Dedifferentiated amniotic fluid mesenchymal stem cell (primary cell): ENCODE results near the gene SARDH.
A peak's percentile ranks its signal among the peaks of the same experiment; 100 is the strongest.

Experiments used
- DNase-seq: peaks from one replicate; pipeline ENCODE4 v3.0.0-alpha.2; 2016; ENCODE audit errors: extremely low spot score

Gene SARDH

GRCh38 chr9:133669182-133669801, 68.9 kb downstream of the SARDH start:
- no peak for DNase-seq

GRCh38 chr9:133667759-133668450, 70.2 kb downstream of the SARDH start:
- no peak for DNase-seq

DNA sequence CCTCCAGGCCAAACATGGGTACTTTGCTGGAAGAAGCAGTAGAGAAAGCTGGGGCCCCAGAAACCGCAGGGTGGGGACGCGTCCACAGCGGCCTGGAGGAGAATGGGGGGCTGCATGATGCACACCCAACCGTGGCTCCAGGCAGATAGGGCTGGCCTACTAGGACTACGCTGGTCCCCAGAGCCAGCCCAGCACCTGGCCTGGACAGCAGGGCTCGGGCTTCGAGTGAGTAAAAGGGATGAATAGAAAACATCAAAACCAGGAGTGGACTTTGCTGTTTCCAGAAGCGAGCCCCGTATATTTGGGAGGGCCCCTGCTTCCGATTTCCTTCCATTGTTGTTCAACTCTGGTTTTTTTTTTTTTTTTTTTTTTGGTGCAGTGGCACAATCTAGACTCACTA, 71.3 kb downstream of the SARDH start:
- DNase-seq, result no peak

DNA sequence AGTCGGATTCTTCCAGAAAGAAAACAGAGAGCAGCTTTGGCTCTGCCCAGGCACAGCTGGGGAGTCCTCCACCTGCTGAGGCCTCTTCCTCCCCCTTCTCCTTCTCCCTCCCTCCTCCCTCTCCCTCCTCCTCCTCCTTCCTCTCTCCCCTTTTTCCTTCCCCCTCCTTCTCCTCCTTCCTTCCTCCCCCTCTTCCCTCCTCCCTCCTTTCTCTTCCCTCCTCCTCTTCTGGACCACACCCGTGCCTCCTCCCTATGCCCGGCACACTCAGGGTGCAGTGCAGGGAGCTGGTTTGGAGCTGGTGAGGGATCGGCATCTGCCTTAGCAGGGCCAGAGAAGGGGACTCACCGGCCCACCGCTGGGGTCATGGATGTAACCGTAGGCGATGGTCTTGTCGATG, 71.8 kb downstream of the SARDH start:
- DNase-seq, result no peak

- DNase-seq, result no peak
These were observed 72.6 kb downstream of the SARDH start for GRCh38 chr9:133665535-133665934.

DNA sequence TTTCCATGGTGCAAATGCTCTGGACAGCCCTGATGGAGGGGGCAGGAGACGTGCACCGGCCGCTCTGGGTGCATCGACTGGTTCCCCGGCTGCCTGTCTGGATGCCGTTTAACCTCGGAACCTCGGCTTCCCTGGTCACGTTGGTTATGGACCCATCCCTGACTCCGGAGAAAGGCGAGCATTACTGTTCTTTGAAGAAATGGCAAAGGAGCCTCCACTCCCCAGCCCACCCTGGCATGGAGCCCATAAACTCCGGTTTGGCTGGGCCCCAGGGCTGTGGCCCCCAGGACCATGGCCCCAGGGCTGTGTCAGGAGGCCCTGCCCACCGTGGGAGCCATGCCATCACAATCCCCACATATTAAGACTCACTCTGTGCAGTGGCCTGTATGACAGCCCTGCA, 73.1 kb downstream of the SARDH start:
- no peak for DNase-seq

- DNase-seq, result no peak
These were observed 73.7 kb downstream of the SARDH start for GRCh38 chr9:133664173-133665050.

- no peak for DNase-seq
These were observed 76.2 kb downstream of the SARDH start for GRCh38 chr9:133661846-133662540.

GRCh38 chr9:133659516-133659915, 78.6 kb downstream of the SARDH start:
- DNase-seq, result no peak

DNA sequence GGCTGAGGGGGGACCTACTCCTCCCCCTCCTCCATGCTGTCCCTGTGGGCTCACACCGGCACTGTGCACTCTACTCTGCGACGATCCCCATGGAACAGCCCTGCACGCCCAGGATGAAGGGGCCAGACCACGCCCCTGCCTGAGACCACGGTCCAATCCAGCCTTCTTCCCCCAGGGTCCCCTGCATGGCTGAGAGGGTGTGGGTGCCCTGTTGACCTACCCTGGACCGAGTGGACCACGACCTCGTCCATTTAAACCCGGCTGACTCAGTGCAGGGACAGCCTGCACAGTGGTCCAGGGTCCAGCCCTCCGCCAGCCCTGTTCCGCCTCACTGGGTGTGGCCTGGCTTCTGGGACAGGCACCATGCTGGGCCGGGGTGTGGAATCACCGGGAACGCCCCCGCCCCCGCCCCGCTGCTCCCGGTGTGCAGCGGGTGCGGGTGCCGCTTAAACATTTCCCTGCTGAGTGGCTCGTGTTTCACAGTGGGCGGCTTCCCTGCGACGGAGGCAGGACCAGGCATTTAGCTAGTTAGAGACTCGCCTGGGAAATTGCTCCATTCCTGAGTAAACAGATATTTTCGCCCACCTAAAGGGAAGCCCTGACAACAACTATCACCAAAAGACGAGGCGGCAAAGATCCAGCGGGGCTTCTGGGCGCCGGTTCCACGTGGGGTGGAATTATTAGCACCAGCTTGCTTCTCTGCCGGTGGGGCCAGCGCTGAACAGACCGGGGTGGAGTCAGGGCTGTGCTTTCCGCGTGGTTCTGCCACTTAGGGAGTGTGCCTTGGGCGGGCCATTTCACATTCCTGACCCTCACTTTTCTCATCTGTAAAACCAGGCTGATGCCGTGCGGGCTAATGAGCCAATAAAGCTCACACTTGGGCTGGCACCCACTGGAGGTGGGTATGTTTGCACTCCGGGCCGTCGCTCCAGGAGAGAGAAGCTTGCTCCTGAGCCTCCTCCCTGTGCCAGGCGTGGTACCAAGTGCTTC, 79.4 kb downstream of the SARDH start:
- DNase-seq, result peak; percentile 16

DNA sequence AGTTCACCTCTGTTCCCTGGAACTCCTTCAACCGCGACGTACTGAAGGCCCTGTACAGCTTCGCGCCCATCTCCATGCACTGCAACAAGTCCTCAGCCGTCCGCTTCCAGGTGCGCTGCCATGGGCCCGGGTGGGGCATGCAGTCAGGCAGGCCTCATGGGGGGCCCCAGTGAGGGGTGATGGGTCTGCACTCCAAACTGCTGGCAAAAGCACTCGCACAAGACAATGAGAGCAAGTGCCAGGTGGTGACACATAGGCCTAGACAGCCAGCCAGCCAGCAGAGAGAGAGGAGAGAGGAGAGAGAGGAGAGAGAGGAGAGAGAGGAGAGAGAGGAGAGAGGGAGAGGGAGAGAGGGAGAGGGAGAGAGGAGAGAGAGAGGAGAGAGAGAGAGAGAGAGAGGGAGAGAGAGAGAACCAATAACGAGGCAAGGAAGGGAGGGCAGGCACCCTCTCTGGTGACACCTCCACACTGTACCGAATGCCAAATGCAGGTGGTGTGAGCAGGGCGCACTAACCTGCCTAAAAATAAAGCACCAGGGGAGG, 81.0 kb downstream of the SARDH start:
- no peak for DNase-seq

- DNase-seq, result no peak
These were observed 81.7 kb downstream of the SARDH start for GRCh38 chr9:133656211-133657119.

DNA sequence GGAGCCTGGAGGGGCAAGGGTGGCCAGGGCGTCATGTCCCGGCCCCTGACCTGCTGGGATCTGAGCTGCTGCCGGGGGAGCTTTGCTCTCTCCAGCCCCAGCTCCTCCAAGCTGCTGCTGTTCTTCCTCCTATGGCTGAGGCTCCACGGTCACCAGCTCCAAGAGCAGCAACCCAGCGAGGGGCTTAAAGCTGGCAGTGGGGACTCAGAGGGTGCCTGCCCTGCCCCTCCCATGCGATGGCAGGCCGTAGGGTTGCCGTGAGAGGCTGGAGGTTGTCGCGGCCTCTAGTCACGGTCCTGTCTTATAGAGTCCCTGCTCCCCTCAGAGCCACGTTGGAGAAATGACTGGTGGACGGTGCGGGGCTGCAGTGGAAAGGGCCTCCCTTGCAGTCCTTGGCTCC, 82.5 kb downstream of the SARDH start:
- DNase-seq, result no peak

- no peak for DNase-seq
These were observed 83.2 kb downstream of the SARDH start for GRCh38 chr9:133654736-133655657.

DNA sequence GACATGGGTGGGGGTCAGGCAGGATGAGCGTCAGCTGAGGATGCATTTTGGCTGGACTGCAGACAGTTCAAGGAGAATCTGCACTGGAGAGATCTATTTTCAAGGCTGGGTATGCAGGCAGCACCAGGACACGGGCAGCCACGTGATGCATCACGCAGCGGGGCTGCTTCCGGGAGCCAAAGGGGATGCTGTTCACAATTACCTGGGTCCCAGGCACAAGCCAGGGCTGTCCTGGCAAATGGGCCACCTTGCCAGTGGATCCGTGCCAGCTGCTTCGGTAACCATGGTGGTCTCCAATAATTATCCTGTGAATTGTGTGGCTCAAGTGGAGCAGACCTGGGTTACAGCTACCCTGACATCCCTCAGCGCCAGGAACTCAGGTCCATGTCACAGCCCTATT, 84.5 kb downstream of the SARDH start:
- no peak for DNase-seq

GRCh38 chr9:133650026-133650425, 88.1 kb downstream of the SARDH start:
- no peak for DNase-seq

- DNase-seq, result no peak
These were observed 89.0 kb downstream of the SARDH start for GRCh38 chr9:133649194-133649593.

DNA sequence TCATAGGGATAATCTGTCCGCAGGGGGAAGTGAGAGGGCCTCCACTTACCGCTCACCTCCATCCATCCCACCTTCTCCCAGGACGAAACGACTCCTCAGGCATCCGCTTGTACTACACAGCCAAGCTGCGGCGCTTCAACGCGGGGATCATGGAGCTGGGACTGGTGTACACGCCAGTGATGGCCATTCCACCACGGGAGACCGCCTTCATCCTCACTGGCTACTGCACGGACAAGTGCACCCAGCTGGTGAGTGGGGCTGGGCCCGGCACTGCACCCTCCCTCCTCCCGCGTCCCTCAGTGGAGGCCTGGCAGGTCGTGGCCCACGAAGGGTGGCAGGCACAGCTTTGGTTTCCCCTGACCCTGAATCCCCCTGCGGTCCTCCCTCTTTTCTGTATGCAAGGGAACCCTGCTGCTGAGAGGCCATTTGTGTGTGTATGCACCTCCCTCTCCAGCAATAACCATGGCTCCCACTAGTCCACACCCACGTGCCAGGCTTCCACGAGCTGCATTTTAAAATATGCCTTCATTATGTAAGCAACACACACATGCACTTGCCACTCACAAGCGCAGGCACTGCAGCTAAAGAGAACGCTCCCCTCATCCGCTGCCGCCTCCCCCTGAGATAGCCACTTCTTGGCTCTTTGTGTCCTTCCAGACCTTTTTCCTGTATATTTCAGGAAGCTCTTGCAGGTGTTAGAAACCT, 90.2 kb downstream of the SARDH start:
- no peak for DNase-seq
